ENCODE results near the gene PTPRG. TPM values are rescaled to one million over a fixed set of nuclear protein-coding genes. Genes with fewer than 3 reads are reported as not detected.
A peak's percentile ranks its signal among the peaks of the same experiment; 100 is the strongest.

PTPRG gene
- total RNA-seq, 1 donor from 2014 or later = 77.2 TPM

GRCh38 chr3:62260655-62261054 lies 699.3 kb downstream of the PTPRG start:
- no peak overlapping the region for H3K4me3 Mint-ChIP-seq
- no peak for TF ChIP-seq CTCF (conservative IDR thresholded peaks at IDR 0.05)
- peaks cover 4% of the 10 kb centered on the region for H3K9me3 Mint-ChIP-seq
- no peak for DNase-seq (ENCODE audit: extremely low spot score, unreplicated experiment)
- no peak overlapping the region for H3K27ac Mint-ChIP-seq
- H3K27me3 Mint-ChIP-seq = no peaks in the 10 kb centered on the region
- H3K36me3 Mint-ChIP-seq = peaks cover 12% of the 10 kb centered on the region
- H3K4me1 Mint-ChIP-seq (ENCODE audit: unreplicated experiment) = peaks cover 9% of the 10 kb centered on the region

GRCh38 chr3:62261121-62261520 lies 699.8 kb downstream of the PTPRG start:
- H3K9me3 Mint-ChIP-seq = peaks cover 4% of the 10 kb centered on the region
- DNase-seq (ENCODE audit: extremely low spot score, unreplicated experiment) = no peak
- no peak for TF ChIP-seq CTCF (conservative IDR thresholded peaks at IDR 0.05)
- H3K27me3 Mint-ChIP-seq = no peaks in the 10 kb centered on the region
- peaks cover 12% of the 10 kb centered on the region for H3K36me3 Mint-ChIP-seq
- peak overlapping the region; percentile 61 for H3K27ac Mint-ChIP-seq
- no peak overlapping the region for H3K4me3 Mint-ChIP-seq
- H3K4me1 Mint-ChIP-seq (ENCODE audit: unreplicated experiment) = peaks cover 9% of the 10 kb centered on the region

- no peak overlapping the region for H3K4me3 Mint-ChIP-seq
- H3K9me3 Mint-ChIP-seq = peaks cover 4% of the 10 kb centered on the region
Measured at GRCh38 chr3:62261736-62262135, 700.4 kb downstream of the PTPRG start.

GRCh38 chr3:62265528-62265927 lies 704.2 kb downstream of the PTPRG start:
- no peak for DNase-seq (ENCODE audit: extremely low spot score, unreplicated experiment)
- Mint-ChIP-seq H3K36me3 (peaks cover 28% of the 10 kb centered on the region), H3K4me3 (no peak overlapping the region), H3K27me3 (no peaks in the 10 kb centered on the region), H3K9me3 (peaks cover 4% of the 10 kb centered on the region), H3K4me1 (ENCODE audit: unreplicated experiment) (peaks cover 3% of the 10 kb centered on the region), H3K27ac (no peak overlapping the region)
- no peak for TF ChIP-seq CTCF (conservative IDR thresholded peaks at IDR 0.05)

More at GRCh38 chr3:62261736-62262135, 700.4 kb downstream of the PTPRG start:
- Mint-ChIP-seq H3K27ac (no peak overlapping the region), H3K36me3 (peaks cover 12% of the 10 kb centered on the region), H3K4me1 (ENCODE audit: unreplicated experiment) (peaks cover 9% of the 10 kb centered on the region), H3K27me3 (no peaks in the 10 kb centered on the region)
- TF ChIP-seq CTCF (conservative IDR thresholded peaks at IDR 0.05) = no peak
- no peak for DNase-seq (ENCODE audit: extremely low spot score, unreplicated experiment)

- H3K27ac Mint-ChIP-seq = no peak overlapping the region
Measured at GRCh38 chr3:62266668-62267283, 705.4 kb downstream of the PTPRG start.

More at GRCh38 chr3:62266668-62267283, 705.4 kb downstream of the PTPRG start:
- peaks cover 28% of the 10 kb centered on the region for H3K36me3 Mint-ChIP-seq
- no peak for DNase-seq (ENCODE audit: extremely low spot score, unreplicated experiment)
- no peaks in the 10 kb centered on the region for H3K27me3 Mint-ChIP-seq
- no peak for TF ChIP-seq CTCF (conservative IDR thresholded peaks at IDR 0.05)
- no peaks in the 10 kb centered on the region for H3K4me1 Mint-ChIP-seq (ENCODE audit: unreplicated experiment)
- no peak overlapping the region for H3K4me3 Mint-ChIP-seq
- H3K9me3 Mint-ChIP-seq = peaks cover 4% of the 10 kb centered on the region

Data from type B pancreatic cell (in vitro differentiated cells).